IMR-90 (cell line): ENCODE measurements around the gene MIS18A. TPM values are rescaled to one million over a fixed set of nuclear protein-coding genes. Genes with fewer than 3 reads are reported as not detected.

Source experiments
- ATAC-seq: fragments of 200-7000 bp; cut with Tn5 transposase; 2 replicates; pipeline ENCODE4 v1.9.1; 2020; ENCODE audit warnings: low read depth, mild to moderate bottlenecking, moderate library complexity
- BruUV-seq: library from RNA; stranded (reverse); fragments of 400-500 nt; replicated peaks from 2 replicates; lab custom pipeline; 2021; lab: Mats Ljungman, UMichigan
- CTCF ChIA-PET: fragments of 300-600 bp; formaldehyde crosslinking; extraction: SDS; loops from one replicate; lab custom pipeline; 2021; ENCODE audit warnings: antibody characterized with exemption; lab: Yijun Ruan, JAX
- POLR2A ChIA-PET: fragments of 300-600 bp; sonication (Branson Sonifier 250); formaldehyde crosslinking; loops from one replicate; lab custom pipeline; 2022; ENCODE audit warnings: antibody characterized with exemption; ENCODE audit not compliant: unreplicated experiment; lab: Charles Lee
- DNase-seq: peaks from one replicate; pipeline ENCODE4 v3.0.0; 2013
- H2AFZ ChIP-seq: replicated peaks from 2 replicates; pipeline ENCODE3; 2013; ENCODE audit warnings: low read length, mild to moderate bottlenecking; ENCODE audit not compliant: poor library complexity
- H2AK5ac ChIP-seq: 2 replicates; pipeline ENCODE4 v1.6.1; 2013; ENCODE audit warnings: low read depth, low read length, inconsistent platforms
- H2AK9ac ChIP-seq: replicated peaks from 2 replicates; pipeline ENCODE3; 2013; ENCODE audit warnings: mild to moderate bottlenecking, low read depth, low read length, moderate library complexity; ENCODE audit not compliant: poor library complexity
- H2BK120ac ChIP-seq: 2 replicates; pipeline ENCODE4 v1.6.1; 2013; ENCODE audit warnings: low read depth, low read length, inconsistent platforms
- H2BK15ac ChIP-seq: 3 replicates; pipeline ENCODE4 v1.6.1; 2013; ENCODE audit warnings: low read depth, low read length, inconsistent platforms
- H2BK20ac ChIP-seq: 2 replicates; pipeline ENCODE4 v1.6.1; 2013; ENCODE audit warnings: low read depth, mild to moderate bottlenecking, inconsistent platforms, low read length, moderate library complexity
- H2BK5ac ChIP-seq: 2 replicates; pipeline ENCODE4 v1.6.1; 2013; ENCODE audit warnings: mild to moderate bottlenecking, low read depth, low read length, inconsistent platforms; ENCODE audit not compliant: poor library complexity, severe bottlenecking
- H3K14ac ChIP-seq: replicated peaks from 2 replicates; pipeline ENCODE4 v1.6.1; 2013; ENCODE audit warnings: low read depth, low read length, inconsistent platforms
- H3K18ac ChIP-seq: 2 replicates; pipeline ENCODE4 v1.6.1; 2013; ENCODE audit warnings: low read depth, low read length, control low read depth
- H3K23ac ChIP-seq: 2 replicates; pipeline ENCODE4 v1.6.1; 2013; ENCODE audit warnings: low read depth, low read length, inconsistent platforms
- H3K27ac ChIP-seq: 2 replicates; pipeline ENCODE4 v1.5.1; 2013; ENCODE audit warnings: mild to moderate bottlenecking, control low read depth, low read length; ENCODE audit not compliant: insufficient read depth
- H3K27me3 ChIP-seq: 2 replicates; pipeline ENCODE4 v1.6.1; 2013; ENCODE audit warnings: low read length; ENCODE audit not compliant: control insufficient read depth, insufficient read depth
- H3K36me3 ChIP-seq: 2 replicates; pipeline ENCODE4 v1.6.1; 2013; ENCODE audit warnings: low read length, mixed read lengths; ENCODE audit not compliant: control insufficient read depth, insufficient read depth
- H3K4ac ChIP-seq: 2 replicates; pipeline ENCODE4 v1.6.1; 2013; ENCODE audit warnings: low read depth, low read length, inconsistent platforms
- H3K4me1 ChIP-seq: 2 replicates; pipeline ENCODE4 v1.6.1; 2013; ENCODE audit warnings: low read length, mixed read lengths; ENCODE audit not compliant: control insufficient read depth, insufficient read depth
- H3K4me2 ChIP-seq: 2 replicates; pipeline ENCODE4 v1.6.1; 2013; ENCODE audit warnings: low read depth, mild to moderate bottlenecking, control low read depth, low read length, moderate library complexity
- H3K4me3 ChIP-seq: 2 replicates; pipeline ENCODE4 v1.5.1; 2013; ENCODE audit warnings: low read depth, mild to moderate bottlenecking, control low read depth, low read length, moderate library complexity; ENCODE audit not compliant: insufficient read depth
- H3K56ac ChIP-seq: 2 replicates; pipeline ENCODE4 v1.6.1; 2013; ENCODE audit warnings: low read length, inconsistent platforms; ENCODE audit not compliant: insufficient read depth; ENCODE audit errors: extremely low read depth
- H3K79me1 ChIP-seq, 2 experiments: 2 replicates each; pipeline ENCODE4 v1.6.1; 2013; ENCODE audit warnings: low read length in 2 of 2, inconsistent platforms in 1 of 2, low read depth in 1 of 2
- H3K9ac ChIP-seq: 2 replicates; pipeline ENCODE4 v1.6.1; 2013; ENCODE audit warnings: low read depth, low read length, control low read depth
- H3K9me1 ChIP-seq: 2 replicates; pipeline ENCODE4 v1.6.1; 2013; ENCODE audit warnings: low read length, inconsistent platforms; ENCODE audit not compliant: insufficient read depth
- H3K9me3 ChIP-seq: 2 replicates; pipeline ENCODE4 v1.6.1; 2013; ENCODE audit warnings: low read length; ENCODE audit not compliant: control insufficient read depth, insufficient read depth
- H4K20me1 ChIP-seq: 2 replicates; pipeline ENCODE4 v1.6.1; 2013; ENCODE audit warnings: low read length, inconsistent platforms; ENCODE audit not compliant: insufficient read depth
- H4K5ac ChIP-seq: 2 replicates; pipeline ENCODE4 v1.6.1; 2013; ENCODE audit warnings: mild to moderate bottlenecking, low read depth, low read length, control low read depth
- H4K8ac ChIP-seq, 2 experiments: 2 replicates each; pipeline ENCODE4 v1.6.1; 2013; ENCODE audit warnings: low read depth in 2 of 2, low read length in 2 of 2, control low read depth in 1 of 2, inconsistent platforms in 1 of 2
- H4K91ac ChIP-seq: 2 replicates; pipeline ENCODE4 v1.6.1; 2013; ENCODE audit warnings: low read depth, low read length, inconsistent platforms; ENCODE audit not compliant: insufficient read depth
- BHLHE40 ChIP-seq: fragments of 150-350 bp; IDR thresholded peaks from 2 replicates; pipeline ENCODE4 v1.6.1; 2016; ENCODE audit warnings: mild to moderate bottlenecking, low read depth, low read length
- CEBPB ChIP-seq: IDR thresholded peaks from 2 replicates; pipeline ENCODE4 v1.6.1; 2012; ENCODE audit warnings: low read depth, low read length, improper control_type of control experiment
- CHD1 ChIP-seq: IDR thresholded peaks from 2 replicates; pipeline ENCODE4 v1.6.1; 2012; ENCODE audit warnings: low read depth, low read length, improper control_type of control experiment
- CTCF ChIP-seq: conservative IDR thresholded peaks from 2 replicates; pipeline ENCODE4 v1.5.1; 2012; ENCODE audit warnings: mild to moderate bottlenecking, low read depth, low read length, improper control_type of control experiment
- FOS ChIP-seq: fragments of 150-350 bp; IDR thresholded peaks from 2 replicates; pipeline ENCODE4 v1.6.1; 2016; ENCODE audit warnings: low read depth, low read length
- MAFK ChIP-seq: IDR thresholded peaks from 2 replicates; pipeline ENCODE4 v1.6.1; 2012; ENCODE audit warnings: low read depth, low read length, improper control_type of control experiment
- MAZ ChIP-seq: IDR thresholded peaks from 2 replicates; pipeline ENCODE4 v1.6.1; 2012; ENCODE audit warnings: low read depth, mild to moderate bottlenecking, low read length, improper control_type of control experiment, moderate library complexity, borderline replicate concordance
- MXI1 ChIP-seq: IDR thresholded peaks from 2 replicates; pipeline ENCODE4 v1.6.1; 2012; ENCODE audit warnings: low read depth, mild to moderate bottlenecking, low read length, moderate library complexity, borderline replicate concordance
- NFE2L2 ChIP-seq: fragments of 150-350 bp; IDR thresholded peaks from 2 replicates; pipeline ENCODE4 v1.6.1; 2016; ENCODE audit warnings: low read depth, mild to moderate bottlenecking, low read length
- POLR2A ChIP-seq: IDR thresholded peaks from 2 replicates; pipeline ENCODE4 v1.6.1; 2012; ENCODE audit warnings: mild to moderate bottlenecking, low read depth, low read length
- RAD21 ChIP-seq: IDR thresholded peaks from 2 replicates; pipeline ENCODE4 v1.6.1; 2012; ENCODE audit warnings: low read length, improper control_type of control experiment
- RCOR1 ChIP-seq: IDR thresholded peaks from 2 replicates; pipeline ENCODE4 v1.6.1; 2012; ENCODE audit warnings: mild to moderate bottlenecking, low read length, improper control_type of control experiment; ENCODE audit not compliant: insufficient replicate concordance
- RFX5 ChIP-seq: IDR thresholded peaks from 2 replicates; pipeline ENCODE4 v1.8.0; 2012; ENCODE audit warnings: low read depth, mild to moderate bottlenecking, low read length, moderate library complexity
- SMC3 ChIP-seq: fragments of 150-350 bp; IDR thresholded peaks from 2 replicates; pipeline ENCODE4 v1.6.1; 2016; ENCODE audit warnings: low read depth, mild to moderate bottlenecking, antibody characterized with exemption, low read length, moderate library complexity
- USF2 ChIP-seq: fragments of 150-350 bp; IDR thresholded peaks from 2 replicates; pipeline ENCODE4 v1.6.1; 2017; ENCODE audit warnings: mild to moderate bottlenecking, antibody characterized with exemption, low read length, low read depth
- WGBS, 2 experiments: methylation state at CpG; one replicate each; pipeline versions ENCODE4 v1.1.5 to v1.1.7; 2013; ENCODE audit warnings: missing lambda C conversion rate in 2 of 2; ENCODE audit not compliant: insufficient read length in 1 of 2; ENCODE audit errors: extremely low coverage in 2 of 2; 5-methylcytosine and 5-hydroxymethylcytosine counted together
- dilution Hi-C: fragments of 300-500 bp; cut with HindIII; formaldehyde crosslinking; loops from one replicate; pipeline ENCODE4 v1.14.3; 2018; ENCODE audit warnings: low sequenced_read_pairs; ENCODE audit not compliant: unreplicated experiment
- in situ Hi-C: fragments of 300-500 bp; cut with MboI; formaldehyde crosslinking; loops from 3 replicates; pipeline ENCODE4 v1.14.3; 2019; ENCODE audit warnings: low sequenced_read_pairs, inconsistent platforms, mixed read lengths
- intact Hi-C: fragments of 100-400 bp; cut with micrococcal nuclease; formaldehyde crosslinking; loops from 2 replicates; pipeline ENCODE4 v1.10.0; 2022
- polyA plus RNA-seq, 3 experiments: library from polyadenylated mRNA; depleted of rRNA; stranded (reverse); fragments of >200 nt; gene quantifications; 2 replicates each; pipeline ENCODE4 v1.2.3, GENCODE V29; 2012; ENCODE audit warnings: low replicate concordance in 1 of 3
- total RNA-seq: library from RNA; depleted of rRNA; stranded (reverse); fragments of >200 nt; gene quantifications from 2 replicates; pipeline ENCODE4 v1.2.3, GENCODE V29; 2012

MIS18A gene
- total and polyA plus RNA-seq, 2 of the 4 experiments (the other 2 are of a cell fraction), result 4.5 to 7.6 TPM

GRCh38 chr21:32248571-32249461 lies 30.0 kb downstream of the MIS18A start:
- ChIA-PET POLR2A (no interaction called here), CTCF (no interaction called here)
- BruUV-seq, result no TSS peak
- Histone ChIP-seq H3K27me3 (peaks cover 27% of the 10 kb centered on the region), H3K27ac (peak overlapping the region; percentile 16; the same call in 1 of the 2 replicates), H3K23ac (no peak overlapping the region), H2BK15ac (no peak overlapping the region), H3K9ac (no peak overlapping the region), H3K56ac (no peak overlapping the region), H3K14ac (no peak overlapping the region), H2AK9ac (no peak overlapping the region), H2BK120ac (no peak overlapping the region), H3K4me1 (peaks cover 14% of the 10 kb centered on the region), H4K91ac (no peak overlapping the region), H2AFZ (no peak overlapping the region), H4K5ac (peak overlapping the region; percentile 12; the same call in 1 of the 2 replicates), H3K4me3 (no peak overlapping the region), H3K18ac (no peak overlapping the region; the same call in 1 of the 2 replicates), H3K79me1 (no peaks in the 10 kb centered on the region), H3K9me1 (peaks cover 5% of the 10 kb centered on the region; the same call in 1 of the 2 replicates), H3K4me2 (no peak overlapping the region; the same call in 1 of the 2 replicates), H2AK5ac (no peak overlapping the region), H4K20me1 (no peaks in the 10 kb centered on the region), H3K9me3 (no peaks in the 10 kb centered on the region), H2BK5ac (no peak overlapping the region), H2BK20ac (no peak overlapping the region), H3K36me3 (no peaks in the 10 kb centered on the region), H3K4ac (no peak overlapping the region), H4K8ac (no peak overlapping the region)
- in situ Hi-C loops (no loop called here), intact Hi-C loops (no loop called here), dilution Hi-C loops (no loop called here)
- WGBS, 2 experiments, result 100% methylated on average over 3 of the region's 14 CpGs; no CpG with 5 or more reads in 1 of the 2 experiments
- ATAC-seq, result no peak
- TF ChIP-seq CTCF (no peak), USF2 (no peak), MXI1 (no peak), RFX5 (no peak), MAZ (no peak), MAFK (no peak), SMC3 (no peak), NFE2L2 (no peak), RCOR1 (no peak), RAD21 (no peak), FOS (no peak), BHLHE40 (no peak), CHD1 (no peak), POLR2A (no peak), CEBPB (no peak)
- DNase-seq, result peak; percentile 4
